Glutamatergic neuron (in vitro differentiated cells): ENCODE data around the gene TRIM29. TPM values are rescaled to one million over a fixed set of nuclear protein-coding genes. Genes with fewer than 3 reads are reported as not detected.

ENCODE experiments used
- DNase-seq: peaks from one replicate; pipeline ENCODE4 v3.0.0; 2022
- H3K27ac Mint-ChIP-seq: one replicate; pipeline ENCODE4 v1.8.0; 2020; ENCODE audit warnings: mild to moderate bottlenecking, mixed read lengths, inconsistent platforms; ENCODE audit not compliant: unreplicated experiment
- H3K27me3 Mint-ChIP-seq: one replicate; pipeline ENCODE4 v1.8.0; 2020; ENCODE audit warnings: mild to moderate bottlenecking, moderate library complexity, mixed read lengths, inconsistent platforms; ENCODE audit not compliant: unreplicated experiment
- H3K36me3 Mint-ChIP-seq: one replicate; pipeline ENCODE4 v1.8.0; 2020; ENCODE audit warnings: mild to moderate bottlenecking, mixed read lengths, inconsistent platforms; ENCODE audit not compliant: unreplicated experiment
- H3K4me1 Mint-ChIP-seq: one replicate; pipeline ENCODE4 v1.8.0; 2020; ENCODE audit warnings: mild to moderate bottlenecking, low read depth, mixed read lengths, inconsistent platforms; ENCODE audit not compliant: unreplicated experiment
- H3K4me3 Mint-ChIP-seq: one replicate; pipeline ENCODE4 v1.8.0; 2020; ENCODE audit warnings: mild to moderate bottlenecking, mixed read lengths, inconsistent platforms; ENCODE audit not compliant: unreplicated experiment
- H3K9me3 Mint-ChIP-seq: one replicate; pipeline ENCODE4 v1.8.0; 2020; ENCODE audit warnings: mild to moderate bottlenecking, moderate library complexity, mixed read lengths, inconsistent platforms; ENCODE audit not compliant: unreplicated experiment
- CTCF ChIP-seq: fragments of 200-600 bp; sonication (generic); IDR thresholded peaks from one replicate; pipeline ENCODE4 v1.5.0; 2021; ENCODE audit not compliant: partially characterized antibody, unreplicated experiment
- total RNA-seq: library from RNA; stranded (reverse); fragmentation: NEBNext Ultra II Directional; extraction: Animal tissue kit (Norgen Biotek cat#: 25700); gene quantifications from one replicate; pipeline ENCODE4 v1.2.1, GENCODE V29; 2021; ENCODE audit not compliant: unreplicated experiment

The TRIM29 gene
- total RNA-seq, 1 donor from 2014 or later, result not detected

DNA sequence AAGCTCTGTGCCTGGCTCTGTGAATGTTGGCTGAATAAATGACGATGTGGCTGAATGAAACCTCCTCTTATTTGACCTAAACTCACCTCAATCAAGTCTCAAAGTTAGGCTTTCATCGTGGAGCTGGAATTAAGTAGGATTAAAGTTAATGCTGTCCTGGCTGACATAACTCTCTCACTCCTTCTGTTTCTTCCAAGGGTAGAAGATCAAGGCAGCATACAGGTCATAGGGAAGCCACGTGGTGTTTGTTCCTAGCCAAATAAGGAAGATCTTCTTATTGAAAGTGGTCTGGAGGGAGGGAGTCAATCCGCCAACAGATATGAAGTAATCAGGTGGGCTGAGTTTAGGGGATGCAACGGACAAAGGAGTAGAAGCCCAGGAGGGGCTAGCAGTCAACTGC, 59.5 kb downstream of the TRIM29 start:
- peaks cover 7% of the 10 kb centered on the region for H3K4me1 Mint-ChIP-seq
- peaks cover 21% of the 10 kb centered on the region for H3K27me3 Mint-ChIP-seq
- no peak overlapping the region for H3K4me3 Mint-ChIP-seq
- no peak overlapping the region for H3K27ac Mint-ChIP-seq
- no peak for DNase-seq
- peaks cover 15% of the 10 kb centered on the region for H3K9me3 Mint-ChIP-seq
- peaks cover 11% of the 10 kb centered on the region for H3K36me3 Mint-ChIP-seq
- TF ChIP-seq CTCF, result no peak

DNA sequence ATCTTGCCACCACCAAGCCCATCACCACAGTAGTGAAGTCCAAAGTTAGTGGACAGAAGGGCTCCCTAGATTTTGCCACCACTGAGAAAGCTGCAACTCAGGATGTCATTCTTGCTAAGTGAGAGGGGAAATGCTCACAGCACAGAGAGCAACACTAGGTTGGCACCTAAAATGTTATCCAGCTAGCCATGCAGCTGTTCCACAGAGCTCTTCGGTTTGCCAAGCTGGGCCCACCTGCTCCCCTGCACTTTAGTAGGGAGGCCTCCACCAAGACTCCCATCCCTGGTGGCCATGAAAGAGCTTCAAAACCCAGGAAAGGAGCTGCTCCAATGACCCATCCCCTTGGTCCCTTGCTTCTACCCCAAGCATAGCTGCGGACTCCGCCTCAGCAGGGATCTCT, 63.8 kb downstream of the TRIM29 start:
- Mint-ChIP-seq H3K4me1 (peaks cover 21% of the 10 kb centered on the region), H3K27ac (peak overlapping the region; percentile 71), H3K36me3 (no peaks in the 10 kb centered on the region), H3K4me3 (peak overlapping the region; percentile 40), H3K9me3 (peaks cover 6% of the 10 kb centered on the region), H3K27me3 (peaks cover 7% of the 10 kb centered on the region)
- no peak for TF ChIP-seq CTCF
- no peak for DNase-seq

DNA sequence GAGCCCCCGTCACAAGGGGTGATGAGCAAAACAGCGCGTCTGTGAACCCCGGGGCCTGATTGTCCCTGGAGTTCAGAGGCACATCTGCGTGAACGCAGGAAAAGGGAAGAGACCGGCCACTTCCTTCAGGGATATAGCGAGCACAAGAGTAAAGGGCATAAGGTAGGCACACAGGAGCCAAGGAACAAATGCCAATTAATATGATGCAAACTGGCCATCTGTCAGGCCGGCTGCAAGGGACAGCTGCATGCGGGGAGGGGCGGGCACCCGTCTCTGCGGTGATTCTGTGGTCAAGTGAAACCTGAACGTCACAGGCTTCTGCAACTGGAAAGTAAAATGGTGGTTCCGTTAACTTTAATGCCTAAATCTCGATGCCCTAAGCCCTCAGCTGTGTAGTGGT, 64.7 kb downstream of the TRIM29 start:
- Mint-ChIP-seq H3K4me1 (peaks cover 27% of the 10 kb centered on the region), H3K9me3 (peaks cover 10% of the 10 kb centered on the region), H3K36me3 (no peaks in the 10 kb centered on the region), H3K4me3 (peak overlapping the region; percentile 60), H3K27me3 (peaks cover 9% of the 10 kb centered on the region), H3K27ac (peak overlapping the region; percentile 83)
- no peak for TF ChIP-seq CTCF
- DNase-seq, result peak; percentile 52

GRCh38 chr11:120068114-120068573, 69.8 kb downstream of the TRIM29 start:
- peaks cover 10% of the 10 kb centered on the region for H3K27me3 Mint-ChIP-seq
- peaks cover 6% of the 10 kb centered on the region for H3K9me3 Mint-ChIP-seq
- H3K36me3 Mint-ChIP-seq, result no peaks in the 10 kb centered on the region
- no peak for TF ChIP-seq CTCF
- H3K4me3 Mint-ChIP-seq, result peak overlapping the region; percentile 23
- no peak for DNase-seq
- peaks cover 42% of the 10 kb centered on the region for H3K4me1 Mint-ChIP-seq
- peak overlapping the region; percentile 8 for H3K27ac Mint-ChIP-seq

DNA sequence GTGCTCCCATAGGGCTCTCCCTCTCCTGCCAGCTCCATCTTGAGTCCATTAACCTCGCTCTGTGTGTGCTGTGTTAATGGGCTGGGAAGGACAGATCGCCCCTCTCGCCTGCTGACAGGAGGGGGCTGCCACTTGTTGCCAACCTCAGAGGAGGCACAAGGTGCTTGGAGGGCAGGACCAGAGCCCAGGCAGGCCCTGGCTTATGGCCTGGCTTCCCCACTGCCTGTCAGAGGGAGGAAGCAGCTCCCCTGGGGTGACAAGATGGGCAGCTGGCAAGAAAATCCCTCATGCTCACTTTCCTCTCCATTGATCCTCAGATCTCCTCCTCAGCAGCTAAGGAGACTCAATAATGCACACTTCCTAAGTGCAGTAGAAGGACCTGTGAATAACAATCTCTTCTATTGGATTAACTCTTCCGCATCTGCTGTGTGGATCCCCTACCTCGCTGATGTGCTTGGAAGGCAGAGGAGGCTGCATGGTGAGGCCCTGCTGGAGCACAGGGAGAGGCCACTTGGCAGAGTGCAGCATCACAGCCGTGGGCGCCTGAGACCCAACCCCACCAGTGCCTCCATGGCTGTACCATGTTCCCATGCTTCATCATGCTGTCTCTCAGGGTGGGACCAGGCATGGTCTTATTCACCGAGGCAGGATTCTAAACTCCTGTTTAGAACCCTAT, 70.3 kb downstream of the TRIM29 start:
- no peak for TF ChIP-seq CTCF

More for the DNA sequence above, 70.3 kb downstream of the TRIM29 start:
- peak; percentile 56 for DNase-seq
- peaks cover 41% of the 10 kb centered on the region for H3K4me1 Mint-ChIP-seq
- peak overlapping the region; percentile 23 for H3K4me3 Mint-ChIP-seq
- H3K27me3 Mint-ChIP-seq, result peaks cover 9% of the 10 kb centered on the region
- peak overlapping the region; percentile 66 for H3K27ac Mint-ChIP-seq
- no peaks in the 10 kb centered on the region for H3K36me3 Mint-ChIP-seq
- peaks cover 6% of the 10 kb centered on the region for H3K9me3 Mint-ChIP-seq
